Endothelial cell (in vitro differentiated cells): ENCODE data around the gene EHBP1. TPM values are rescaled to one million over a fixed set of nuclear protein-coding genes. Genes with fewer than 3 reads are reported as not detected.

ENCODE experiments used
- DNase-seq: peaks from one replicate; pipeline ENCODE4 v3.0.0; 2021; ENCODE audit warnings: low spot score
- H3K27ac Mint-ChIP-seq: one replicate; pipeline ENCODE4 v1.8.0; 2021; ENCODE audit warnings: mixed read lengths, inconsistent platforms; ENCODE audit not compliant: unreplicated experiment
- H3K27me3 Mint-ChIP-seq: one replicate; pipeline ENCODE4 v1.8.0; 2021; ENCODE audit warnings: mild to moderate bottlenecking, moderate library complexity, mixed read lengths, inconsistent platforms; ENCODE audit not compliant: unreplicated experiment
- H3K36me3 Mint-ChIP-seq: one replicate; pipeline ENCODE4 v1.8.0; 2021; ENCODE audit warnings: mild to moderate bottlenecking, low read depth, mixed read lengths, inconsistent platforms; ENCODE audit not compliant: unreplicated experiment
- H3K4me1 Mint-ChIP-seq: one replicate; pipeline ENCODE4 v1.8.0; 2021; ENCODE audit warnings: mild to moderate bottlenecking, mixed read lengths, inconsistent platforms; ENCODE audit not compliant: unreplicated experiment
- H3K4me3 Mint-ChIP-seq: one replicate; pipeline ENCODE4 v1.8.0; 2021; ENCODE audit warnings: mild to moderate bottlenecking, mixed read lengths, inconsistent platforms; ENCODE audit not compliant: unreplicated experiment
- H3K9me3 Mint-ChIP-seq: one replicate; pipeline ENCODE4 v1.8.0; 2021; ENCODE audit warnings: mixed read lengths, inconsistent platforms; ENCODE audit not compliant: unreplicated experiment
- total RNA-seq: library from RNA; stranded (reverse); fragmentation: NEBNext Ultra II Directional; extraction: Animal tissue kit (Norgen Biotek cat#: 25700); gene quantifications from one replicate; pipeline ENCODE4 v1.2.1, GENCODE V29; 2021; ENCODE audit not compliant: unreplicated experiment
- TF ChIP-seq, protein P1 (sequence below): fragments of 200-600 bp; sonication (generic); IDR thresholded peaks from one replicate; pipeline ENCODE4 v1.5.0; 2021; ENCODE audit warnings: antibody characterized with exemption; ENCODE audit not compliant: unreplicated experiment

EHBP1 gene
- total RNA-seq, 1 donor from 2014 or later = 54.4 TPM

DNA sequence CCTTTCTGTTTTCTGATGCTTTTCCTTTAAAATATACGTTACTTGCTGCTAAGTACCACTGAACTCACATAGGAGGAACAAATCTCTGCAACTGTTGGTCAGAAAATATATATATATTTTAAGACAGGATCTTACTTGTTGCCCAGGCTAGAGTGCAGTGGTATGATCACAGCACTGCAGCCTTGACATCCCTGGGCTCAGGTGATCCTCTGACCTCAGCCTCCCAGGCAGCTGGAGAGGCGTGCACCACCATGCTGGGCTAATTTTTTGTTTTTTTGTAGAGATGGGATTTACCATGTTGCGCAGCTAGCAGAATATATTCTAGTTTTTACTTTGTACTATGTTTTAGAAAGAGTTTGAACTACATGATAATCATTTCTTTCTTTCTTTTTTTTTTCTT, 51.5 kb downstream of the EHBP1 start:
- TF ChIP-seq, protein P1, sequence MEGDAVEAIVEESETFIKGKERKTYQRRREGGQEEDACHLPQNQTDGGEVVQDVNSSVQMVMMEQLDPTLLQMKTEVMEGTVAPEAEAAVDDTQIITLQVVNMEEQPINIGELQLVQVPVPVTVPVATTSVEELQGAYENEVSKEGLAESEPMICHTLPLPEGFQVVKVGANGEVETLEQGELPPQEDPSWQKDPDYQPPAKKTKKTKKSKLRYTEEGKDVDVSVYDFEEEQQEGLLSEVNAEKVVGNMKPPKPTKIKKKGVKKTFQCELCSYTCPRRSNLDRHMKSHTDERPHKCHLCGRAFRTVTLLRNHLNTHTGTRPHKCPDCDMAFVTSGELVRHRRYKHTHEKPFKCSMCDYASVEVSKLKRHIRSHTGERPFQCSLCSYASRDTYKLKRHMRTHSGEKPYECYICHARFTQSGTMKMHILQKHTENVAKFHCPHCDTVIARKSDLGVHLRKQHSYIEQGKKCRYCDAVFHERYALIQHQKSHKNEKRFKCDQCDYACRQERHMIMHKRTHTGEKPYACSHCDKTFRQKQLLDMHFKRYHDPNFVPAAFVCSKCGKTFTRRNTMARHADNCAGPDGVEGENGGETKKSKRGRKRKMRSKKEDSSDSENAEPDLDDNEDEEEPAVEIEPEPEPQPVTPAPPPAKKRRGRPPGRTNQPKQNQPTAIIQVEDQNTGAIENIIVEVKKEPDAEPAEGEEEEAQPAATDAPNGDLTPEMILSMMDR = no peak
- peaks cover 1% of the 10 kb centered on the region for H3K27me3 Mint-ChIP-seq
- H3K9me3 Mint-ChIP-seq = peaks cover 7% of the 10 kb centered on the region
- H3K36me3 Mint-ChIP-seq = peaks cover 20% of the 10 kb centered on the region
- peaks cover 2% of the 10 kb centered on the region for H3K4me1 Mint-ChIP-seq
- no peak overlapping the region for H3K4me3 Mint-ChIP-seq
- no peak overlapping the region for H3K27ac Mint-ChIP-seq
- DNase-seq = no peak

DNA sequence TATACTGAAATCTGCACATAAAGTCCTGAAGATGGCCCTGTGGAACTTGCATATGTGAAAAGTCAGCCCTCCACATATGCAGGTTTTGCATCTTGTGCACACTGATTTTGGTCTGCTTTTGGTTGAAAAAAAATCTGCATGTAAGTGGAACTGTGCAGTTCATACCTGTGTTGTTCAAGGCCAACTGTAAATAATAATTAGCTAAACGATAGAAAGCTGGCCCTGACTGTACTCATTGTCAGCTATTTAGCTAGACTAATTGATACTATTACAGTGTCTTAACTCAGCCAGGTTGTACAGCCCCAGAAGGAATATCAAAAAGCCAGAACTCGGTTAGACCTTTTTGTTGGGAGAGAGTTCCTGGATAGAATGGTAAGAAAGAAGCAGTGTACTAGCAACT, 54.5 kb downstream of the EHBP1 start:
- Mint-ChIP-seq H3K4me3 (no peak overlapping the region), H3K4me1 (no peaks in the 10 kb centered on the region), H3K27ac (no peak overlapping the region), H3K27me3 (peaks cover 1% of the 10 kb centered on the region), H3K36me3 (peaks cover 4% of the 10 kb centered on the region), H3K9me3 (peaks cover 4% of the 10 kb centered on the region)
- DNase-seq = no peak
- TF ChIP-seq, protein P1 = no peak

DNA sequence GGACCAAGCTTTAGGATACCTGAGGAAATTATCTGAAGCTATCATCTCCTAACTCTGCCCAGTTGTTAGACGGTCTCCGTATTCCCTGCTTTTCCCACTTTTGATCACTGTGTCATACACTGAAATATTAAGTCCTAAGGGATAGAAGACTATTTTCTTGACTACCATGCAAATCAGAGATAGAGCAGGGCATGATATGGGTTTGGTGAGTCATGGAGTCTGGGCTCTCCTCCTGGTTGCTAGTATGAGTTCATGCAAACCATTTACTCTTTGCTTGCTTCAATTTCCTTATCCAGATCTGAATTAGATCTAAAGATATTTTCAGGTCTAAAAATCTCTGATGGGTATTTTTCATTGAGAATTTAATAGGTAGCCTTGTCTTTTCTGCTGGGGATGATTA, 55.0 kb downstream of the EHBP1 start:
- TF ChIP-seq, protein P1 = no peak
- Mint-ChIP-seq H3K4me1 (no peaks in the 10 kb centered on the region), H3K27me3 (peaks cover 1% of the 10 kb centered on the region), H3K9me3 (no peaks in the 10 kb centered on the region), H3K4me3 (no peak overlapping the region), H3K36me3 (no peaks in the 10 kb centered on the region), H3K27ac (no peak overlapping the region)
- no peak for DNase-seq

DNA sequence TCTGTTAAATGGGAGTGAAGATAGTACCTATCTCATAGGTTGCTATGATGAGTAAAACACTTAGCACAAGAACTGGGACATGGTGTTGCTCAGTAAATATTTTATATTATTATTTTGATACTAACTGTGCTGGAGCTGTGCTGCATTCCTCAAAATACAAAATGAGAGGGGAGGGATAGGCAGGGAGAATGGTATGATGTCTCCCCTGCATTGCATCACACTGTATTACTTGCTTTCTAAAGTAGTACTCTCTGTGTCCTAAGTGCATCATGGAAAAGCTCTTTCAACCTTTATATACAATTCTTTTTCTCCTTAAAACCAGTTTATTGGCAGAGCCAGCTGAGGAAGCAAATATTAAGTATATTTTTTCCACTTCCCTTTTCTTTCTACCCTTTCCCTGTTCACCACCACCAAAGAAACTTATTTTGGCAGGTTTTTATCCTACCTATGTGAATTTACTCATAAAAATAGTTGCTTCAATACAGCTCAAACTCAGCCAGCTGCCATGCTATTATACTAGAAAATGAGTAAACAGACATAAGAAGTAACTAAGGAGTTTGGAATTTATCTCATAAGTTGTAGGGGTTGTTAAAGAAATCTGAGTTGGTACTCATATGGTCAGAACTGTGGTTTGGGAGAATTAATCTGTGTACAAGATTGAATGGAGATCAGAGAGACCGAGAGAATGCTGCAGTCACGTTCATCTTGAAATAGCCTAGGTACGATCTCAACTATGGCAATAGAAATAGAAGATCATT, 60.3 kb downstream of the EHBP1 start:
- no peak overlapping the region for H3K27ac Mint-ChIP-seq

DNA sequence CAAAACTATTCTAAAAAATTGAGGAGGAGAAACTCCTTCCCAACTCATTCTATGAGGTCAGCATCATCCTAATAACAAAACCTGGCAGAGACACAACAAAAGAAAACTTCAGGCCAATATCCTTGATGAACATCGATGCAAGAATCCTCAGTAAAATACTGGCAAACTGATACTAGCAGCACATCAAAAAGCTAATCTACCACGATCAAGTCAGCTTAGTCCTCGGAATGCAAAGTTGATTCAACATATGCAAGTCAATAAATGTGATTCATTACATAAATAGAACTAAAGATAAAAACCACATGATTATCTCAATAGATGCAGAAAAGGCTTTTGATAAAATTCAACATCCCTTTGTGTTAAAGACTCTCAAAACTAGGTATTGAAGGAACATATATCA, 63.1 kb downstream of the EHBP1 start:
- H3K4me1 Mint-ChIP-seq = no peaks in the 10 kb centered on the region
- H3K27ac Mint-ChIP-seq = no peak overlapping the region
- no peak for DNase-seq
- H3K4me3 Mint-ChIP-seq = no peak overlapping the region
- no peaks in the 10 kb centered on the region for H3K9me3 Mint-ChIP-seq
- TF ChIP-seq, protein P1 = no peak
- H3K36me3 Mint-ChIP-seq = peaks cover 6% of the 10 kb centered on the region
- peaks cover 3% of the 10 kb centered on the region for H3K27me3 Mint-ChIP-seq

More for the DNA sequence above, 60.3 kb downstream of the EHBP1 start:
- TF ChIP-seq, protein P1 = no peak
- Mint-ChIP-seq H3K9me3 (no peaks in the 10 kb centered on the region), H3K36me3 (peaks cover 6% of the 10 kb centered on the region), H3K27me3 (peaks cover 3% of the 10 kb centered on the region), H3K4me1 (no peaks in the 10 kb centered on the region), H3K4me3 (no peak overlapping the region)
- DNase-seq = no peak
